T47D (cell line): ENCODE data around the gene MRPL50.

Experiments
- DNase-seq, 2 experiments: peaks; one replicate each; pipeline versions ENCODE4 v3.0.0 to v3.0.0-alpha.2; 2011 to 2012; ENCODE audit warnings: low read depth in 1 of 2, low spot score in 1 of 2
- JUND ChIP-seq: IDR thresholded peaks from 2 replicates; pipeline ENCODE4 v1.6.1; 2012; ENCODE audit warnings: low read depth
- in situ Hi-C: cut with HindIII; loops from 2 replicates; pipeline ENCODE4 v1.10.0; 2016; ENCODE audit warnings: low sequenced_read_pairs, low pct_unique_long_range_greater_than_20kb

Gene MRPL50

GRCh38 chr9:101360647-101361046 lies 37.8 kb downstream of the MRPL50 start:
- TF ChIP-seq JUND: no peak
- DNase-seq: no peak
- in situ Hi-C loops: no loop called here

GRCh38 chr9:101359679-101360078 lies 38.7 kb downstream of the MRPL50 start:
- in situ Hi-C loops: no loop called here
- no peak for DNase-seq
- TF ChIP-seq JUND: no peak

- DNase-seq: no peak
- in situ Hi-C loops: no loop called here
- TF ChIP-seq JUND: no peak
These were observed 41.8 kb downstream of the MRPL50 start for GRCh38 chr9:101356619-101357018.

GRCh38 chr9:101354765-101355708 lies 43.4 kb downstream of the MRPL50 start:
- in situ Hi-C loops: no loop called here
- DNase-seq: no peak
- no peak for TF ChIP-seq JUND

- no peak for DNase-seq
- in situ Hi-C loops: no loop called here
- TF ChIP-seq JUND: no peak
These were observed 44.2 kb downstream of the MRPL50 start for GRCh38 chr9:101354143-101354764.

GRCh38 chr9:101353683-101354082 lies 44.7 kb downstream of the MRPL50 start:
- in situ Hi-C loops: no loop called here
- no peak for TF ChIP-seq JUND
- no peak for DNase-seq

- TF ChIP-seq JUND: no peak
These were observed 45.4 kb downstream of the MRPL50 start for GRCh38 chr9:101352892-101353463.

GRCh38 chr9:101350285-101350684 lies 48.1 kb downstream of the MRPL50 start:
- no peak for DNase-seq
- TF ChIP-seq JUND: no peak
- in situ Hi-C loops: no loop called here

More at GRCh38 chr9:101352892-101353463, 45.4 kb downstream of the MRPL50 start:
- no peak for DNase-seq
- in situ Hi-C loops: no loop called here

GRCh38 chr9:101342595-101342994 lies 55.8 kb downstream of the MRPL50 start:
- no peak for DNase-seq
- no peak for TF ChIP-seq JUND
- in situ Hi-C loops: no loop called here

- TF ChIP-seq JUND: no peak
- no peak for DNase-seq
- in situ Hi-C loops: no loop called here
These were observed 56.5 kb downstream of the MRPL50 start for GRCh38 chr9:101341958-101342357.
